ENCODE data around the gene CCDC28B.

CCDC28B gene

GRCh38 chr1:32194984-32195383 is 5.4 kb upstream of the CCDC28B start:
- TF ChIP-seq, protein P1, sequence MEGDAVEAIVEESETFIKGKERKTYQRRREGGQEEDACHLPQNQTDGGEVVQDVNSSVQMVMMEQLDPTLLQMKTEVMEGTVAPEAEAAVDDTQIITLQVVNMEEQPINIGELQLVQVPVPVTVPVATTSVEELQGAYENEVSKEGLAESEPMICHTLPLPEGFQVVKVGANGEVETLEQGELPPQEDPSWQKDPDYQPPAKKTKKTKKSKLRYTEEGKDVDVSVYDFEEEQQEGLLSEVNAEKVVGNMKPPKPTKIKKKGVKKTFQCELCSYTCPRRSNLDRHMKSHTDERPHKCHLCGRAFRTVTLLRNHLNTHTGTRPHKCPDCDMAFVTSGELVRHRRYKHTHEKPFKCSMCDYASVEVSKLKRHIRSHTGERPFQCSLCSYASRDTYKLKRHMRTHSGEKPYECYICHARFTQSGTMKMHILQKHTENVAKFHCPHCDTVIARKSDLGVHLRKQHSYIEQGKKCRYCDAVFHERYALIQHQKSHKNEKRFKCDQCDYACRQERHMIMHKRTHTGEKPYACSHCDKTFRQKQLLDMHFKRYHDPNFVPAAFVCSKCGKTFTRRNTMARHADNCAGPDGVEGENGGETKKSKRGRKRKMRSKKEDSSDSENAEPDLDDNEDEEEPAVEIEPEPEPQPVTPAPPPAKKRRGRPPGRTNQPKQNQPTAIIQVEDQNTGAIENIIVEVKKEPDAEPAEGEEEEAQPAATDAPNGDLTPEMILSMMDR (IDR thresholded peaks at IDR 0.05; ENCODE audit: low read depth, low read length, missing control alignments): no peak
- no peak overlapping the region for H3K4me3 ChIP-seq (ENCODE audit: low read depth, low read length)
- DNase-seq (ENCODE audit: low read depth): no peak

- TF ChIP-seq, protein P1 (IDR thresholded peaks at IDR 0.05; ENCODE audit: low read depth, low read length, missing control alignments): no peak
- H3K4me3 ChIP-seq (ENCODE audit: low read depth, low read length): no peak overlapping the region
- DNase-seq (ENCODE audit: low read depth): no peak
These were observed 4.9 kb upstream of the CCDC28B start for GRCh38 chr1:32195531-32195930.

DNA sequence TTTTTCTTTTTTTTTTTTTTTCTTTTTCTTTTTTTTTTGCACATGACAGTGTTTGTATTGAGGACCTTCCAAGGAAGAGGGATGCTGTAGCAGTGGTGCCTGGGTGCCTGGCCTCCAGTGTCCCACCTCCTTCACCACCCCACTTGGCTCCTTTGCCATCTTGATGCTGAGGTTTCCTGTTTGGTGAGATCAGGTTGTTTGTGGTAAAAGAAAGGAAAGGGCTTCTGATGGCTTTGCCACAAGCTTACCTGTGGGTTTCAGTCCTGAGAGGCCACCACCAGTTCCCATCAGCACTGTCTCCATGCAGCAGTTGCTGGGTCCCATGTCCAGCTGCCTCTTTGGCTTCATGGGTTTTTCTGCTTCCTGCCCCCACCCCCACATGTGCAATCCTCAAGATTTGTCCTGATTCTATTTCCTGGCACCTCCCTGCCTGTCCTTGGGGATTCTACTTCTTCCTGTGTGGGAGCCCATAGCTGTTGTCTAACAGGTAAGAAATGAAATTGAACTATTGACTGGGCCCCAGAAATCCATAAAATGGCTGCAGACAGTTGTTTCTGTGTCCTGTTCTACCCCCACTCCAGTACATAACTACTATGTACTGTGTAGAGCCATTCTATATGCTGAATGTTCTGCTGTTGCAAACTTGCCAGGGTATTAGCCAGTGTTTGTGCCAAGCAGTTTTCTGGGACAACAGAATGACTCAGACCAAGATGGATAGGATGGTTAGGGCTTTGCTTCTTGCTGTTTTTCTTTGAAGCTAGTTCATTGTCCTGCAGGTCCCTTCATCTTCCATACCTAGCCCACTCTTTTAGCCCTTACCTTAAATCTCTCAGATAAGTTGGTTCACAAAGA is 4.2 kb upstream of the CCDC28B start:
- no peak for DNase-seq (ENCODE audit: low read depth)
- TF ChIP-seq, protein P1 (IDR thresholded peaks at IDR 0.05; ENCODE audit: low read depth, low read length, missing control alignments): no peak

GRCh38 chr1:32197074-32197473 is 3.3 kb upstream of the CCDC28B start:
- TF ChIP-seq, protein P1 (IDR thresholded peaks at IDR 0.05; ENCODE audit: low read depth, low read length, missing control alignments): no peak
- H3K4me3 ChIP-seq (ENCODE audit: low read depth, low read length): no peak overlapping the region
- no peak for DNase-seq (ENCODE audit: low read depth)

More for the DNA sequence above, 4.2 kb upstream of the CCDC28B start:
- no peak overlapping the region for H3K4me3 ChIP-seq (ENCODE audit: low read depth, low read length)

GRCh38 chr1:32197837-32198236 is 2.6 kb upstream of the CCDC28B start:
- TF ChIP-seq, protein P1 (IDR thresholded peaks at IDR 0.05; ENCODE audit: low read depth, low read length, missing control alignments): no peak
- H3K4me3 ChIP-seq (ENCODE audit: low read depth, low read length): no peak overlapping the region
- no peak for DNase-seq (ENCODE audit: low read depth)

DNA sequence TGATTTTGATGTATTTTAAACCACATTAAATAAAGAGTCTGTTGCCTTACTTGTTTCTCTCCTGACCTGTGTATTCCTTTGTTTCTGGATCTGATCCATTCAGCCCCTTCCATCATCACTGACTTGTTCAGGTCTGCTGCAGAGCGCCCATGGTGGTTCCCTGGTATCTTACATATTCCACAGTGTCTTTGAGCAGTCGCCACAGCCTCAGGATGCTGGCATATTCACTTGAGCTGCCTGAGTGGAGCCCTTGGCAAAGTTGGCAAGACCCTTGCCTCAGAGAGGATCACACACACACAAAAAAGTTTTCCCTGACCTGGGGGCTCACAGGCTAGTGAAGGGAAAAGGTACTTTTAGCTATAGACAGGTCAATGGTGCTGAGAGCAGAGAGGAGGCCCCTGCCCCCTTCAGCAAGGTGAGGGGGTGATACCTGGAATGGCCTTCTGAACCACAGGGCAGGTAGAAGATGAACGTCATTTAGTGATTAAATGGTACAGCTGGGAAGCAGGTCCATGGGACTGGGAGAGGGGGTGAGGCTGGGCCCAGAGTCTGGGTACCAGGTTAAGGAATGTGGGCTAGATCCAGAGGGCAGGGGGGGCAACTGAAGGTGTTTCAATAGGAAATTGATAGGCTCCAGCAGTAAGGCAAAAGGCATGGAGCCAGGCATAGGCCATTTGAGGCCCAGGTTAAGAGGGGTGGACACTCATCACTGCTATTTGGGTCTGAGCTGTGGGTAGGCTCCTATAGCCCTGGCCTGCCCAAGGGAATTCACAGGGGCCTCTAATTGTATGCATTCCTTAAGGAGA is 2.0 kb upstream of the CCDC28B start:
- H3K4me3 ChIP-seq (ENCODE audit: low read depth, low read length): no peak overlapping the region
- TF ChIP-seq, protein P1 (IDR thresholded peaks at IDR 0.05; ENCODE audit: low read depth, low read length, missing control alignments): no peak
- no peak for DNase-seq (ENCODE audit: low read depth)

Data from GM12864 (cell line).